Heart left ventricle (tissue), 16 donors: Measurements from ENCODE around the gene ASB13. TPM values are rescaled to one million over a fixed set of nuclear protein-coding genes. Genes with fewer than 3 reads are reported as not detected.

Experiments used
- ATAC-seq, 4 donors: fragments of 200-7000 bp; cut with Tn5 transposase; one replicate each; pipeline ENCODE4 v1.9.1; 2020 to 2022; ENCODE audit warnings: moderate library complexity in 4 of 4, mild to moderate bottlenecking in 3 of 4, moderate number of reproducible peaks in 1 of 4
- DNase-seq, 5 donors: peaks; one replicate each; pipeline ENCODE4 v3.0.0-alpha.2; 2020
- H3K27ac ChIP-seq, 12 donors: fragments of 200-600 bp; sonication (generic) in 4 of 12; one replicate each; pipeline versions ENCODE4 v1.5.0 to v1.8.0; 2016 to 2022; ENCODE audit warnings: mild to moderate bottlenecking in 2 of 12
- H3K27me3 ChIP-seq, 9 donors: fragments of 200-600 bp; sonication (generic) in 2 of 9; one replicate each; pipeline versions ENCODE4 v1.5.1 to v1.8.0; 2016 to 2022; ENCODE audit warnings: mild to moderate bottlenecking in 3 of 9
- H3K36me3 ChIP-seq, 9 donors: fragments of 200-600 bp; sonication (generic) in 2 of 9; one replicate each; pipeline versions ENCODE4 v1.5.0 to v1.8.0; 2018 to 2022; ENCODE audit warnings: mild to moderate bottlenecking in 2 of 9
- H3K4me1 ChIP-seq, 12 donors: fragments of 200-600 bp; sonication (generic) in 4 of 12; one replicate each; pipeline versions ENCODE4 v1.5.0 to v1.8.0; 2016 to 2022; ENCODE audit warnings: mild to moderate bottlenecking in 3 of 12
- H3K4me3 ChIP-seq, 12 donors: fragments of 200-600 bp; sonication (generic) in 4 of 12; one replicate each; pipeline versions ENCODE4 v1.5.0 to v1.8.0; 2017 to 2022; ENCODE audit warnings: mild to moderate bottlenecking in 9 of 12, moderate library complexity in 4 of 12
- H3K9me3 ChIP-seq, 12 donors: fragments of 200-600 bp; sonication (generic) in 4 of 12; one replicate each; pipeline versions ENCODE4 v1.5.0 to v1.8.0; 2016 to 2022; ENCODE audit warnings: mild to moderate bottlenecking in 1 of 12
- CTCF ChIP-seq, 12 donors: fragments of 200-600 bp; sonication (generic) in 4 of 12; IDR thresholded peaks; one replicate each; pipeline versions ENCODE4 v1.5.0 to v1.8.0; 2018 to 2022; ENCODE audit warnings: antibody characterized with exemption in 12 of 12, mild to moderate bottlenecking in 5 of 12
- POLR2A ChIP-seq, 2 donors: fragments of 450-650 bp; IDR thresholded peaks; one replicate each; pipeline ENCODE4 v1.6.1; 2017; ENCODE audit warnings: antibody characterized with exemption in 2 of 2, mild to moderate bottlenecking in 2 of 2, moderate library complexity in 2 of 2
- WGBS, 4 donors: extraction: QIAGEN DNeasy Blood & Tissue Kit in 2 of 4; methylation state at CpG; one replicate each; pipeline versions ENCODE4 v1.1.5 to v1.1.7; 2013 to 2018; 5-methylcytosine and 5-hydroxymethylcytosine counted together
- intact Hi-C, 10 donors: fragments of 100-400 bp; cut with DNase I; formaldehyde crosslinking; loops; one replicate each; pipeline versions ENCODE4 v1.11.1 to v1.14.2; 2022
- polyA plus RNA-seq, 2 donors: library from polyadenylated mRNA; stranded (reverse); fragments of 200-250 nt; gene quantifications; one replicate each; pipeline ENCODE4 v1.2.3, GENCODE V29; 2013
- total RNA-seq, 9 donors: library from RNA; depleted of rRNA in 2 of 9; stranded (reverse); fragments of >200 nt in 2 of 9; fragmentation: NEBNext Ultra II Directional in 3 of 9; extraction: Animal tissue kit (Norgen Biotek cat#: 25700) in 3 of 9; gene quantifications; one replicate each; pipeline versions ENCODE4 v1.1.0 to v1.2.4, GENCODE V29; 2016 to 2023
- donor health status: ischemic (EF 13 %, LVEDD 7.1; RV severe dilation, severe dysfunction).
- donor health status: healthy with polysubstance abuse.
- donor health status: DM: no; HTN: yes; CAD: no.
- donor health status: DM: no; HTN: no; CAD: no.
- donor health status: ischemic (EF 25% LVEDD 6.9; RV normal size, moderate dysfunction).
- donor health status: ischemic (EF 25% LVEDD 5.7; RV mildly dilated, moderate dysfunction).
- donor health status: healthy.
- donor health status: DM: yes; HTN: yes; CAD: no.
- donor health status: ischemic (EF 35%, LVEDD 5.7; RV mildly dilated, moderate dysfunction).
- donor health status: nonischemic (EF 11% LVEDD 7.7; RV severe dilation, severe dysfunction).
- donor health status: DM: yes; HTN: yes; CAD: no.
- donor health status: PGD.
- donor health status: ischemic (EF 29% LVEDD 5.4; RV normal size, mild dysfunction).
- donor health status: nonischemic (EF 23%, LVEDD 6.1; RV moderate dilation, normal function).

ASB13 gene
- total and polyA plus RNA-seq, 11 donors = 9.9 to 18.6 (median 13.3) TPM

DNA sequence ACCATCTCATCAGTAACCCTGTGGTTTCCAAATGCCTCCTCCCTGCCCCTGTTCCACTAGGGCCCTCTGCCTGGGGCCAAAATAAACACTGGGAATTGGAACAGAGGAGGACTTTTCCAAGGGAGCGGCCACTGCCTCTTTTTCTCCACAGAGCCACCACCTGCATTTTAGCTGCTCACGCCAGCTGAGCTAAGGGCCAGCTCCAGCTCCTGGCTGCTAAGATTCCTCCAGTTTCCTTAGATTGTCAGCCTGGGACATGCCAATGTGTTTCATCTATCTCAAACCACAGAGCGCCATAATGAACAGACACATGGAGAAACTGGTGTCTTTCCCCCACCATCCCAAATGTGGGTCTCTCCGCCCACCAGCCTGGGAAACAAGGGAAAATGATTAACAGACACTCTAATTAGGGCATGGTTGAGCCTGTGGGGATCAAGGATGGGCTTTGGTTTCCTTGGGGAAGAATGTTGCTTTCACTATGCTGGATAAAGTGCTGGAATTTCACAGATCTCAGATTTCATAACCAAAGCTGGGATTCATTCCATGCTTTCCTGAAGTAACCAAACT lies 52.2 kb downstream of the ASB13 start:
- Histone ChIP-seq H3K27me3 (no peaks in the 10 kb centered on the region), H3K4me3 (no peak overlapping the region), H3K27ac (peak overlapping the region in 6 of 12 donors; percentile 23 to 64 (median 46)), H3K4me1 (peaks cover 0 to 46% (median 7%) of the 10 kb centered on the region in 12 donors), H3K9me3 (no peaks in the 10 kb centered on the region), H3K36me3 (no peaks in the 10 kb centered on the region)
- TF ChIP-seq CTCF (IDR thresholded peaks at IDR 0.05) = no peak
- TF ChIP-seq POLR2A (IDR thresholded peaks at IDR 0.05) = no peak
- ATAC-seq (peak; percentile 26 to 46 (median 40)), DNase-seq (peak in 1 of 5 donors; percentile 48)
- 81 to 90% (median 88%) methylated on average over 4 of the region's 4 CpGs for WGBS, 4 donors
- intact Hi-C loops = no loop called here

DNA sequence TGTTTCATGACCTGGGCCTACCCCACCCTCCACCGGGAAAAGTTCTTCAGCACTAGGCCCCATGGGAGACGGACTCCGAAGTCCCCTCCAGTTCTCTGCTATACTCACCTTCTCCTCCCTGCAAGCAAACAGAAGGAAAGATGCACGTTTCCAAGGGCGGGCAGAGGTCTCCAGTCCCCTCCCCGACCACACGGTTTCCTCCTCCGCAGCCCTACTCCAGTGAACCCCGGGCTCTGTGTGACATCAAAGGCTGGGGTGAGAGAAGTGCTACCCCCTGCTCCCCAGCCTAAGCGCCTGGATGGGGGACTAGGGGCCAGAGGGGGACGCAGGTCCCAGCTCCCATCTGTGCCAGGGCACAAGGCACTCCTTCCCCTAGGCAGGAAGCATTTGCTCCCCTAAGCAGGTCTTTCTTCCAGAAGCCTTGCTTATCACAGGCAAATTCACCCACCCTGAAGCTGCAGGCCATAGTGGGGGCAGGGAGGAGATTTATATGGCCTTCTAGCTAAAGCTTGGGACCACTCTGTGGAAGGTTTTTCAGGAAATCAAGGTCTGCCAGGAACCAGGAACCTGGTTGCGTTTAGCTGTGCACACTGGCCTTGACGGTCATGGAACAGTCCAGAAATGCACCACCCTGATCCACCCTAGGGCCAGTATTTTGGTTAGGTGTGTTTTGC lies 52.8 kb downstream of the ASB13 start:
- no peaks in the 10 kb centered on the region for H3K9me3 ChIP-seq
- TF ChIP-seq POLR2A (IDR thresholded peaks at IDR 0.05) = no peak
- no peak for TF ChIP-seq CTCF (IDR thresholded peaks at IDR 0.05)
- intact Hi-C loops = no loop called here
- no peak overlapping the region for H3K4me3 ChIP-seq
- peaks cover 0 to 40% (median 5%) of the 10 kb centered on the region in 12 donors for H3K4me1 ChIP-seq
- WGBS, 4 donors = 77 to 90% (median 87%) methylated on average over 13 of the region's 13 CpGs
- peak overlapping the region in 2 of 12 donors; percentile 23 to 53 for H3K27ac ChIP-seq
- ATAC-seq = no peak
- DNase-seq = no peak
- no peaks in the 10 kb centered on the region for H3K36me3 ChIP-seq
- no peaks in the 10 kb centered on the region for H3K27me3 ChIP-seq

DNA sequence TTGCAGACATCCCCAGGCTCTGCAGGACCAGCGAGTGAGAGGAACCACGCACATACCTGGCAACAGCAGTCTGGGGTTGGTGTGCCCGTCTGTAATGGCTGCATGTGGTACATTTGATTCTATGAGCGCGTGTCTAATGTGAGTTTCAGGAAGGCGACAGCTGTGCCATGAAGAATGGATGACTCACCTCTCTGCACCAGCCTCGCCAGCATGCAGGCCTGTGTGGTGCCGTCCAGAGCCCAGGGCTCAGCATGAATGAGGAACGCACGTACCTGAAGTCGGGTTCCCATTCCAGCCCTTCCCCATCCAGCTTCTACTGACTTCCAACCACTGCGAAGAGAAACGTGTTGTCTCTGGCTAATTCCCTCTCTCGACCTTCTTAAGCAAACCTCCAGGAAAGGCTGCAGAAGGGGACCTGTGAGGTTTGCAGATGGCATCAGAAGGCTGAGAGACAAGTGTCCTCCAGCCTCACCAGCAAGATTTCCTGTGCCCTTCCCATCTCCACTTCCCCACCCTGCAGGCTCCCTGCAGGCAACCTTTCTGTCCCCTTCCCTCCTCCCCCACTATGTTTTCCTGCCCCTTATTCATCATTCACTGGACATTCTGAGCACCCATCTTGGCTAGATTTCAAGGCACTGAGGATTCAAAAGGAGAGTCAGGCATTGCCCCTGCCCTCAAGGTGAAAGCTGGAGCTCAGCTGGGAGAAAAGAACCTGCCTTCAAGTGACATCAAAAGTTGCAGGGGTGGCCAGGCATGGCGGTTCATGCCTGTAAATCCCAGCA lies 54.3 kb downstream of the ASB13 start:
- H3K4me1 ChIP-seq = peaks cover 0 to 27% (median 4%) of the 10 kb centered on the region in 12 donors
- H3K27me3 ChIP-seq = peaks cover 0 to 7% (median 0%) of the 10 kb centered on the region in 9 donors
- WGBS, 4 donors = 95 to 96% (median 95%) methylated on average over 15 of the region's 15 CpGs
- no peak for DNase-seq
- intact Hi-C loops = no loop called here
- no peak for ATAC-seq
- TF ChIP-seq CTCF (IDR thresholded peaks at IDR 0.05) = no peak
- no peak for TF ChIP-seq POLR2A (IDR thresholded peaks at IDR 0.05)
- no peaks in the 10 kb centered on the region for H3K9me3 ChIP-seq
- no peak overlapping the region for H3K4me3 ChIP-seq
- H3K27ac ChIP-seq = no peak overlapping the region
- no peaks in the 10 kb centered on the region for H3K36me3 ChIP-seq
